ENCODE data around the gene ZNF521.

DNA sequence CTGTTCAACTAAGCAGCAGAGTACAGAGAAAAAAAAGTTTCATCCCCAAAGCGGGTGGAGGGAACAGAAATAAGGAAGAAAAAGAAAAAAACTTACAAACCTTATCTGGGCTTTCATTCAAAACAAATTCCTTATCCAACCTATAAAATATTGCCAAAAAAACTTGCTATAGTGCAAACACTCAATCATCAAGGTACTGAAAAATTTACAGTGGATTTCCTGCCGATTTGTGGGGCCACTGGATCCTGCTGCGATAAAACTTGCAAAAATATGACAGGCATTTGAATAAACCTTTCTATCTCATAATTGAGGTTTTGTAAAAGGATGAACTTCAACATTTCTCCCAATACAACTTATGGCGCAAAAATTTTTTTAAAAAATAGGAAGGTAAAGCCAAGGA lies 77.0 kb downstream of the ZNF521 start:
- TF ChIP-seq, protein P1, sequence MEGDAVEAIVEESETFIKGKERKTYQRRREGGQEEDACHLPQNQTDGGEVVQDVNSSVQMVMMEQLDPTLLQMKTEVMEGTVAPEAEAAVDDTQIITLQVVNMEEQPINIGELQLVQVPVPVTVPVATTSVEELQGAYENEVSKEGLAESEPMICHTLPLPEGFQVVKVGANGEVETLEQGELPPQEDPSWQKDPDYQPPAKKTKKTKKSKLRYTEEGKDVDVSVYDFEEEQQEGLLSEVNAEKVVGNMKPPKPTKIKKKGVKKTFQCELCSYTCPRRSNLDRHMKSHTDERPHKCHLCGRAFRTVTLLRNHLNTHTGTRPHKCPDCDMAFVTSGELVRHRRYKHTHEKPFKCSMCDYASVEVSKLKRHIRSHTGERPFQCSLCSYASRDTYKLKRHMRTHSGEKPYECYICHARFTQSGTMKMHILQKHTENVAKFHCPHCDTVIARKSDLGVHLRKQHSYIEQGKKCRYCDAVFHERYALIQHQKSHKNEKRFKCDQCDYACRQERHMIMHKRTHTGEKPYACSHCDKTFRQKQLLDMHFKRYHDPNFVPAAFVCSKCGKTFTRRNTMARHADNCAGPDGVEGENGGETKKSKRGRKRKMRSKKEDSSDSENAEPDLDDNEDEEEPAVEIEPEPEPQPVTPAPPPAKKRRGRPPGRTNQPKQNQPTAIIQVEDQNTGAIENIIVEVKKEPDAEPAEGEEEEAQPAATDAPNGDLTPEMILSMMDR (IDR thresholded peaks at IDR 0.05 in 8 of 11, conservative IDR thresholded peaks at IDR 0.05 in 3 of 11), result no peak
- TF ChIP-seq POLR2A (IDR thresholded peaks at IDR 0.05), result no peak
- TF ChIP-seq POLR2AphosphoS5 (IDR thresholded peaks at IDR 0.05), result no peak
